CD14-positive monocyte (primary cell): ENCODE data around the gene SNAP29. TPM values are rescaled to one million over a fixed set of nuclear protein-coding genes. Genes with fewer than 3 reads are reported as not detected.
"Not testable (repeated sequence)": the region's sequence is repeated elsewhere in the genome, so short reads cannot be mapped to it uniquely, and the experiment has no call there.

Experiments used
- DNase-seq, 3 donors: peaks; one replicate each; pipeline ENCODE4 v3.0.0-alpha.2; 2011 to 2022
- H2AFZ ChIP-seq: 2 replicates; pipeline ENCODE4 v1.6.0; 2012; ENCODE audit warnings: mild to moderate bottlenecking, low read depth, low read length, inconsistent platforms; ENCODE audit not compliant: insufficient read depth, poor library complexity, severe bottlenecking
- H3K27ac ChIP-seq, 2 donors: 1 replicate in 1 of 2; 2 replicates in 1 of 2; pipeline ENCODE4 v1.5.1; 2012 to 2013; ENCODE audit warnings: low read length in 2 of 2, control low read depth in 1 of 2, inconsistent platforms in 1 of 2, low read depth in 1 of 2, mild to moderate bottlenecking in 1 of 2
- H3K27me3 ChIP-seq, 2 donors: one replicate each; pipeline versions ENCODE4 v1.6.0 to v1.6.1; 2011 to 2013; ENCODE audit warnings: low read length in 2 of 2; ENCODE audit not compliant: control insufficient read depth in 2 of 2, insufficient read depth in 2 of 2
- H3K36me3 ChIP-seq, 2 donors: replicated peaks in 1 of 2; 1 replicate in 1 of 2; 2 replicates in 1 of 2; pipeline versions ENCODE4 v1.5.1 to v1.6.1; 2012 to 2013; ENCODE audit warnings: low read length in 2 of 2, control low read depth in 1 of 2, inconsistent platforms in 1 of 2, mild to moderate bottlenecking in 1 of 2; ENCODE audit not compliant: insufficient read depth in 2 of 2, control insufficient read depth in 1 of 2
- H3K4me1 ChIP-seq, 2 donors: 1 replicate in 1 of 2; 2 replicates in 1 of 2; pipeline versions ENCODE4 v1.5.1 to v1.6.1; 2012 to 2013; ENCODE audit warnings: low read length in 2 of 2, control low read depth in 1 of 2, inconsistent platforms in 1 of 2, mild to moderate bottlenecking in 1 of 2, moderate library complexity in 1 of 2; ENCODE audit not compliant: insufficient read depth in 2 of 2, control insufficient read depth in 1 of 2
- H3K4me2 ChIP-seq: replicated peaks from 2 replicates; pipeline ENCODE3; 2012; ENCODE audit warnings: low read length, moderate library complexity, mild to moderate bottlenecking; ENCODE audit not compliant: poor library complexity, severe bottlenecking; ENCODE audit errors: extremely low read depth
- H3K4me3 ChIP-seq, 3 experiments: fragments of 200-600 bp in 1 of 3; sonication (generic) in 1 of 3; replicated peaks in 1 of 3; 1 replicate in 2 of 3; 2 replicates in 1 of 3; pipeline ENCODE4 v1.5.1; 2011 to 2013; ENCODE audit warnings: low read length in 3 of 3, mild to moderate bottlenecking in 3 of 3, control low read depth in 2 of 3, low read depth in 2 of 3, inconsistent platforms in 1 of 3, moderate library complexity in 1 of 3
- H3K79me2 ChIP-seq: 2 replicates; pipeline ENCODE4 v1.6.0; 2012; ENCODE audit warnings: mild to moderate bottlenecking, control low read depth, inconsistent platforms, low read length, moderate library complexity; ENCODE audit not compliant: insufficient read depth
- H3K9ac ChIP-seq: 2 replicates; pipeline ENCODE4 v1.6.0; 2017; ENCODE audit warnings: low read length, mild to moderate bottlenecking; ENCODE audit not compliant: insufficient read depth, poor library complexity, severe bottlenecking
- H3K9me3 ChIP-seq, 2 donors: replicated peaks in 1 of 2; 1 replicate in 1 of 2; 2 replicates in 1 of 2; pipeline versions ENCODE4 v1.5.1 to v1.6.1; 2012 to 2013; ENCODE audit warnings: low read length in 2 of 2, control low read depth in 1 of 2; ENCODE audit not compliant: control insufficient read depth in 1 of 2, insufficient read depth in 1 of 2
- H4K20me1 ChIP-seq: 2 replicates; pipeline ENCODE4 v1.6.0; 2012; ENCODE audit warnings: mild to moderate bottlenecking, low read length, control low read depth, moderate library complexity; ENCODE audit not compliant: insufficient read depth
- H3K27ac Mint-ChIP-seq, 7 donors: one replicate each; pipeline ENCODE4 v1.8.0; 2020; ENCODE audit warnings: mild to moderate bottlenecking in 7 of 7, mixed read lengths in 7 of 7, moderate library complexity in 6 of 7, inconsistent platforms in 2 of 7
- H3K27me3 Mint-ChIP-seq, 3 donors: one replicate each; pipeline ENCODE4 v1.8.0; 2021 to 2022; ENCODE audit warnings: low read depth in 3 of 3, mild to moderate bottlenecking in 3 of 3, mixed read lengths in 3 of 3, moderate library complexity in 3 of 3, inconsistent platforms in 1 of 3
- H3K36me3 Mint-ChIP-seq, 2 donors: one replicate each; pipeline ENCODE4 v1.8.0; 2020; ENCODE audit warnings: mixed read lengths in 2 of 2, inconsistent platforms in 1 of 2, mild to moderate bottlenecking in 1 of 2
- H3K4me1 Mint-ChIP-seq: one replicate; pipeline ENCODE4 v1.8.0; 2020; ENCODE audit warnings: mild to moderate bottlenecking, mixed read lengths
- H3K4me3 Mint-ChIP-seq, 2 donors: one replicate each; pipeline ENCODE4 v1.8.0; 2020; ENCODE audit warnings: mild to moderate bottlenecking in 2 of 2, mixed read lengths in 2 of 2, moderate library complexity in 1 of 2
- H3K9me3 Mint-ChIP-seq, 7 donors: one replicate each; pipeline ENCODE4 v1.8.0; 2020 to 2022; ENCODE audit warnings: mixed read lengths in 7 of 7, mild to moderate bottlenecking in 6 of 7, moderate library complexity in 6 of 7, inconsistent platforms in 2 of 7
- CTCF ChIP-seq: fragments of 200-600 bp; IDR thresholded peaks from one replicate; pipeline ENCODE4 v1.8.0; 2022; ENCODE audit warnings: antibody characterized with exemption, mild to moderate bottlenecking
- WGBS: methylation state at CpG from one replicate; pipeline ENCODE4 v1.1.5; 2013; ENCODE audit warnings: missing lambda C conversion rate; ENCODE audit not compliant: insufficient coverage; 5-methylcytosine and 5-hydroxymethylcytosine counted together
- intact Hi-C, 2 donors: fragments of 100-400 bp; cut with micrococcal nuclease; formaldehyde crosslinking; loops; one replicate each; pipeline versions ENCODE4 v1.15.0 to v1.15.1; 2023
- polyA plus RNA-seq, 3 donors: library from polyadenylated mRNA; depleted of rRNA in 1 of 3; unstranded in 2 of 3; stranded (reverse) in 1 of 3; fragments of 300-500 nt in 2 of 3; fragments of >200 nt in 1 of 3; fragmentation: Illumina TruSeq in 2 of 3; gene quantifications; 1 replicate in 2 of 3; 2 replicates in 1 of 3; pipeline ENCODE4 v1.2.3, GENCODE V29; 2012 to 2021

SNAP29 gene
- polyA plus RNA-seq, 3 donors, result 22.3 to 32.8 (median 28.9) TPM

- peaks cover 0 to 2% (median 1%) of the 10 kb centered on the region in 3 donors for H3K27me3 Mint-ChIP-seq
- WGBS, result no CpG with 5 or more reads among the region's 2 CpGs
- H3K27ac Mint-ChIP-seq, result no peak overlapping the region
- no peak for DNase-seq
- Histone ChIP-seq H3K4me1 (peaks cover 8 to 9% of the 10 kb centered on the region in 2 donors), H3K79me2 (peaks cover 45% of the 10 kb centered on the region), H3K36me3 (peaks cover 21 to 32% of the 10 kb centered on the region in 2 donors), H2AFZ (no peak overlapping the region), H3K4me2 (no peak overlapping the region), H3K27me3 (no peaks in the 10 kb centered on the region), H3K9me3 (no peaks in the 10 kb centered on the region), H3K4me3 (no peak overlapping the region), H3K9ac (no peak overlapping the region), H4K20me1 (peaks cover 73% of the 10 kb centered on the region), H3K27ac (no peak overlapping the region)
- peaks cover 0 to 2% (median 0%) of the 10 kb centered on the region in 7 donors for H3K9me3 Mint-ChIP-seq
- H3K36me3 Mint-ChIP-seq, result peaks cover 32 to 42% of the 10 kb centered on the region in 2 donors
- no peak overlapping the region for H3K4me3 Mint-ChIP-seq
- no peak for TF ChIP-seq CTCF
- intact Hi-C loops, result no loop called here
- peaks cover 18% of the 10 kb centered on the region for H3K4me1 Mint-ChIP-seq
Observed at GRCh38 chr22:20836987-20837823, 21.6 kb upstream of the SNAP29 start.

- intact Hi-C loops, H3K4me3 ChIP-seq, H3K27ac ChIP-seq, H3K9ac ChIP-seq, H3K4me2 ChIP-seq, H3K27ac Mint-ChIP-seq, H2AFZ ChIP-seq, H3K9me3 ChIP-seq, H3K4me1 ChIP-seq, H3K4me3 Mint-ChIP-seq, H3K27me3 ChIP-seq, H3K9me3 Mint-ChIP-seq, H3K27me3 Mint-ChIP-seq, DNase-seq: not testable (repeated sequence)
- H4K20me1 ChIP-seq, result peaks cover 89% of the 10 kb centered on the region
- Mint-ChIP-seq H3K36me3 (peaks cover 15 to 20% of the 10 kb centered on the region in 2 donors), H3K4me1 (peaks cover 22% of the 10 kb centered on the region)
- H3K36me3 ChIP-seq, result peaks cover 6 to 11% of the 10 kb centered on the region in 2 donors
- peaks cover 65% of the 10 kb centered on the region for H3K79me2 ChIP-seq
- 96% methylated on average over 9 of the region's 10 CpGs for WGBS
Observed at GRCh38 chr22:20839354-20839753, 19.5 kb upstream of the SNAP29 start.
